HEK293 (cell line): ENCODE results near the gene DCAF8.
A peak's percentile ranks its signal among the peaks of the same experiment; 100 is the strongest.

Experiments
- FEZF1 ChIP-seq: fragments of 450-650 bp; formaldehyde crosslinking; IDR thresholded peaks from 2 replicates; pipeline ENCODE4 v1.5.1; 2016; ENCODE audit warnings: missing biosample characterization, missing genetic modification characterization
- GLI4 ChIP-seq: fragments of 450-650 bp; formaldehyde crosslinking; IDR thresholded peaks from 2 replicates; pipeline ENCODE4 v1.5.1; 2016; ENCODE audit warnings: missing biosample characterization, missing genetic modification characterization
- KLF9 ChIP-seq: fragments of 450-650 bp; formaldehyde crosslinking; IDR thresholded peaks from 2 replicates; pipeline ENCODE4 v1.5.1; 2016; ENCODE audit warnings: missing biosample characterization, missing genetic modification characterization, low read depth
- ZNF157 ChIP-seq: fragments of 450-650 bp; formaldehyde crosslinking; IDR thresholded peaks from 2 replicates; pipeline ENCODE4 v1.5.1; 2016; ENCODE audit warnings: missing biosample characterization, missing genetic modification characterization
- ZNF223 ChIP-seq: fragments of 450-650 bp; formaldehyde crosslinking; IDR thresholded peaks from 2 replicates; pipeline ENCODE4 v1.5.1; 2016; ENCODE audit warnings: missing biosample characterization, missing genetic modification characterization
- ZNF341 ChIP-seq: fragments of 450-650 bp; formaldehyde crosslinking; IDR thresholded peaks from 2 replicates; pipeline ENCODE4; 2016; ENCODE audit warnings: low read depth, missing biosample characterization, missing genetic modification characterization
- ZNF426 ChIP-seq: fragments of 450-650 bp; formaldehyde crosslinking; IDR thresholded peaks from 2 replicates; pipeline ENCODE4 v1.5.1; 2017; ENCODE audit warnings: missing biosample characterization, missing genetic modification characterization, mild to moderate bottlenecking, inconsistent platforms, moderate library complexity
- ZNF510 ChIP-seq: fragments of 450-650 bp; formaldehyde crosslinking; IDR thresholded peaks from 2 replicates; pipeline ENCODE4 v1.5.1; 2018; ENCODE audit warnings: mild to moderate bottlenecking, missing genetic modification characterization, missing biosample characterization; ENCODE audit not compliant: insufficient replicate concordance
- ZNF529 ChIP-seq: fragments of 450-650 bp; formaldehyde crosslinking; IDR thresholded peaks from 2 replicates; pipeline ENCODE4 v1.5.1; 2017; ENCODE audit warnings: missing genetic modification characterization, missing biosample characterization; ENCODE audit not compliant: insufficient replicate concordance
- ZNF561 ChIP-seq: fragments of 450-650 bp; IDR thresholded peaks from 2 replicates; pipeline ENCODE4 v1.5.1; 2018; ENCODE audit warnings: missing biosample characterization, missing genetic modification characterization, borderline replicate concordance
- ZNF585B ChIP-seq: fragments of 450-650 bp; formaldehyde crosslinking; IDR thresholded peaks from 2 replicates; pipeline ENCODE4 v1.5.1; 2016; ENCODE audit warnings: missing biosample characterization, missing genetic modification characterization
- ZNF664 ChIP-seq: fragments of 450-650 bp; formaldehyde crosslinking; IDR thresholded peaks from 2 replicates; pipeline ENCODE4 v1.5.1; 2016; ENCODE audit warnings: missing biosample characterization, missing genetic modification characterization
- TF ChIP-seq, protein P1 (sequence below): IDR thresholded peaks from 2 replicates; pipeline ENCODE4 v1.6.1; 2011; ENCODE audit warnings: mild to moderate bottlenecking, low read depth, low read length, borderline replicate concordance
- TF ChIP-seq, protein P2 (sequence below): fragments of 450-650 bp; formaldehyde crosslinking; conservative IDR thresholded peaks from 2 replicates; pipeline ENCODE4 v1.5.1; 2016; ENCODE audit warnings: low read depth, missing biosample characterization, missing genetic modification characterization
- TF ChIP-seq, protein P3 (sequence below): fragments of 450-650 bp; formaldehyde crosslinking; IDR thresholded peaks from 2 replicates; pipeline ENCODE4 v1.5.1; 2016; ENCODE audit warnings: missing biosample characterization, missing genetic modification characterization
- TF ChIP-seq, protein P4 (sequence below): fragments of 450-650 bp; formaldehyde crosslinking; IDR thresholded peaks from 2 replicates; pipeline ENCODE4 v1.5.1; 2016; ENCODE audit warnings: missing biosample characterization, missing genetic modification characterization
- TF ChIP-seq, protein P5 (sequence below): fragments of 450-650 bp; formaldehyde crosslinking; IDR thresholded peaks from 2 replicates; pipeline ENCODE4 v1.5.1; 2016; ENCODE audit warnings: missing biosample characterization, missing genetic modification characterization
- TF ChIP-seq, protein P6 (sequence below): fragments of 450-650 bp; formaldehyde crosslinking; IDR thresholded peaks from 2 replicates; pipeline ENCODE4 v1.5.1; 2017; ENCODE audit warnings: missing biosample characterization, missing genetic modification characterization
- TF ChIP-seq, protein P7 (sequence below): fragments of 450-650 bp; formaldehyde crosslinking; IDR thresholded peaks from 2 replicates; pipeline ENCODE4 v1.5.1; 2017; ENCODE audit warnings: missing biosample characterization, mild to moderate bottlenecking, missing genetic modification characterization, moderate library complexity
- TF ChIP-seq, protein P8 (sequence below): fragments of 450-650 bp; formaldehyde crosslinking; IDR thresholded peaks from 2 replicates; pipeline ENCODE4 v1.5.1; 2016; ENCODE audit warnings: missing biosample characterization, missing genetic modification characterization

Gene DCAF8

DNA sequence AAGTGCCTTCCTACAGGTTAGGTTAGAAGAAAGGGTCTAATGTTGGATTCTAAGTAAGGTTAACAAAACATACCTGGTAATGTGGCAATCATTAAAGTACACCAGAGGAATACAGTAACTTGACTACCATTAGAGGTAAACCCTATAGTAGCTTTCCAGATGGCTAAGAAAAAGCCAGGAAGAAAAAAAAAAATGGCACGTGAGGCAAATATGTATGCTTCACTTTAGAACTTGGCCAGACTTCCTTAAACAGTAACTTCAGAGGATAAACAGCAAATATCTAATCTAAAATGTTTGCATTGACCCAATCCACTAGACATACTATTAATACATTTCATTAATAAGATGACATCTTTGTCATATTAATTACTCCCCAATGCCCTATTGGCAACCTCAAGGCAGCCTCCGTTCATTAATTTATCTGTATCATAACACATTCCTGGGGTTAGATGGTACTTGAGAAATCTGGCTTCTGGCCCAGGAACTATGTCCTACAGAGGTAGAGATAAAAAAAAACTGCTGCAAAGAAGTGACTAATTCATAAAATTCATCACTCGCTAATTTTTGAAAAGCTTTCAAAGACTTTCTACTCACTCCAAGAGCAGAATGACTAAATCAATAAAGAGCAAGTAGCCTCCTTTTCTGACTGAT, 5.8 kb downstream of the DCAF8 start (continued):
- no peak for TF ChIP-seq ZNF585B (tag by site-specific recombination)
- no peak for TF ChIP-seq ZNF510 (tag by site-specific recombination)
- TF ChIP-seq, protein P1, sequence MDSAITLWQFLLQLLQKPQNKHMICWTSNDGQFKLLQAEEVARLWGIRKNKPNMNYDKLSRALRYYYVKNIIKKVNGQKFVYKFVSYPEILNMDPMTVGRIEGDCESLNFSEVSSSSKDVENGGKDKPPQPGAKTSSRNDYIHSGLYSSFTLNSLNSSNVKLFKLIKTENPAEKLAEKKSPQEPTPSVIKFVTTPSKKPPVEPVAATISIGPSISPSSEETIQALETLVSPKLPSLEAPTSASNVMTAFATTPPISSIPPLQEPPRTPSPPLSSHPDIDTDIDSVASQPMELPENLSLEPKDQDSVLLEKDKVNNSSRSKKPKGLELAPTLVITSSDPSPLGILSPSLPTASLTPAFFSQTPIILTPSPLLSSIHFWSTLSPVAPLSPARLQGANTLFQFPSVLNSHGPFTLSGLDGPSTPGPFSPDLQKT: no peak
- TF ChIP-seq ZNF341: no peak
- TF ChIP-seq, protein P2, sequence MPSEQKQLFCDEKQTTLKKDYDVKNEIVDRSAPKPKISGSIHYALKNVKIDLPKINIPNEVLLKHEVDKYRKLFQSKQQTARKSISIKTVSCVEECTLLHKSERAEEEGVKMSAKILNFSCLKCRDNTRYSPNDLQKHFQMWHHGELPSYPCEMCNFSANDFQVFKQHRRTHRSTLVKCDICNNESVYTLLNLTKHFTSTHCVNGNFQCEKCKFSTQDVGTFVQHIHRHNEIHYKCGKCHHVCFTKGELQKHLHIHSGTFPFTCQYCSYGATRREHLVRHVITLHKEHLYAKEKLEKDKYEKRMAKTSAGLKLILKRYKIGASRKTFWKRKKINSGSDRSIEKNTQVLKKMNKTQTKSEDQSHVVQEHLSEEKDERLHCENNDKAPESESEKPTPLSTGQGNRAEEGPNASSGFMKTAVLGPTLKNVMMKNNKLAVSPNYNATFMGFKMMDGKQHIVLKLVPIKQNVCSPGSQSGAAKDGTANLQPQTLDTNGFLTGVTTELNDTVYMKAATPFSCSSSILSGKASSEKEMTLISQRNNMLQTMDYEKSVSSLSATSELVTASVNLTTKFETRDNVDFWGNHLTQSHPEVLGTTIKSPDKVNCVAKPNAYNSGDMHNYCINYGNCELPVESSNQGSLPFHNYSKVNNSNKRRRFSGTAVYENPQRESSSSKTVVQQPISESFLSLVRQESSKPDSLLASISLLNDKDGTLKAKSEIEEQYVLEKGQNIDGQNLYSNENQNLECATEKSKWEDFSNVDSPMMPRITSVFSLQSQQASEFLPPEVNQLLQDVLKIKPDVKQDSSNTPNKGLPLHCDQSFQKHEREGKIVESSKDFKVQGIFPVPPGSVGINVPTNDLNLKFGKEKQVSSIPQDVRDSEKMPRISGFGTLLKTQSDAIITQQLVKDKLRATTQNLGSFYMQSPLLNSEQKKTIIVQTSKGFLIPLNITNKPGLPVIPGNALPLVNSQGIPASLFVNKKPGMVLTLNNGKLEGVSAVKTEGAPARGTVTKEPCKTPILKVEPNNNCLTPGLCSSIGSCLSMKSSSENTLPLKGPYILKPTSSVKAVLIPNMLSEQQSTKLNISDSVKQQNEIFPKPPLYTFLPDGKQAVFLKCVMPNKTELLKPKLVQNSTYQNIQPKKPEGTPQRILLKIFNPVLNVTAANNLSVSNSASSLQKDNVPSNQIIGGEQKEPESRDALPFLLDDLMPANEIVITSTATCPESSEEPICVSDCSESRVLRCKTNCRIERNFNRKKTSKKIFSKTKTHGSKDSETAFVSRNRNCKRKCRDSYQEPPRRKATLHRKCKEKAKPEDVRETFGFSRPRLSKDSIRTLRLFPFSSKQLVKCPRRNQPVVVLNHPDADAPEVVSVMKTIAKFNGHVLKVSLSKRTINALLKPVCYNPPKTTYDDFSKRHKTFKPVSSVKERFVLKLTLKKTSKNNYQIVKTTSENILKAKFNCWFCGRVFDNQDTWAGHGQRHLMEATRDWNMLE (tag by site-specific recombination): no peak
- TF ChIP-seq, protein P3, sequence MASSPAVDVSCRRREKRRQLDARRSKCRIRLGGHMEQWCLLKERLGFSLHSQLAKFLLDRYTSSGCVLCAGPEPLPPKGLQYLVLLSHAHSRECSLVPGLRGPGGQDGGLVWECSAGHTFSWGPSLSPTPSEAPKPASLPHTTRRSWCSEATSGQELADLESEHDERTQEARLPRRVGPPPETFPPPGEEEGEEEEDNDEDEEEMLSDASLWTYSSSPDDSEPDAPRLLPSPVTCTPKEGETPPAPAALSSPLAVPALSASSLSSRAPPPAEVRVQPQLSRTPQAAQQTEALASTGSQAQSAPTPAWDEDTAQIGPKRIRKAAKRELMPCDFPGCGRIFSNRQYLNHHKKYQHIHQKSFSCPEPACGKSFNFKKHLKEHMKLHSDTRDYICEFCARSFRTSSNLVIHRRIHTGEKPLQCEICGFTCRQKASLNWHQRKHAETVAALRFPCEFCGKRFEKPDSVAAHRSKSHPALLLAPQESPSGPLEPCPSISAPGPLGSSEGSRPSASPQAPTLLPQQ (tag by site-specific recombination): 0 out of 2 replicates have a peak, but pooled peaks have one; percentile 24
- TF ChIP-seq ZNF426 (tag by site-specific recombination): no peak
- 0 out of 2 replicates have a peak, but pooled peaks have one; percentile 46 for TF ChIP-seq ZNF664
- TF ChIP-seq, protein P4, sequence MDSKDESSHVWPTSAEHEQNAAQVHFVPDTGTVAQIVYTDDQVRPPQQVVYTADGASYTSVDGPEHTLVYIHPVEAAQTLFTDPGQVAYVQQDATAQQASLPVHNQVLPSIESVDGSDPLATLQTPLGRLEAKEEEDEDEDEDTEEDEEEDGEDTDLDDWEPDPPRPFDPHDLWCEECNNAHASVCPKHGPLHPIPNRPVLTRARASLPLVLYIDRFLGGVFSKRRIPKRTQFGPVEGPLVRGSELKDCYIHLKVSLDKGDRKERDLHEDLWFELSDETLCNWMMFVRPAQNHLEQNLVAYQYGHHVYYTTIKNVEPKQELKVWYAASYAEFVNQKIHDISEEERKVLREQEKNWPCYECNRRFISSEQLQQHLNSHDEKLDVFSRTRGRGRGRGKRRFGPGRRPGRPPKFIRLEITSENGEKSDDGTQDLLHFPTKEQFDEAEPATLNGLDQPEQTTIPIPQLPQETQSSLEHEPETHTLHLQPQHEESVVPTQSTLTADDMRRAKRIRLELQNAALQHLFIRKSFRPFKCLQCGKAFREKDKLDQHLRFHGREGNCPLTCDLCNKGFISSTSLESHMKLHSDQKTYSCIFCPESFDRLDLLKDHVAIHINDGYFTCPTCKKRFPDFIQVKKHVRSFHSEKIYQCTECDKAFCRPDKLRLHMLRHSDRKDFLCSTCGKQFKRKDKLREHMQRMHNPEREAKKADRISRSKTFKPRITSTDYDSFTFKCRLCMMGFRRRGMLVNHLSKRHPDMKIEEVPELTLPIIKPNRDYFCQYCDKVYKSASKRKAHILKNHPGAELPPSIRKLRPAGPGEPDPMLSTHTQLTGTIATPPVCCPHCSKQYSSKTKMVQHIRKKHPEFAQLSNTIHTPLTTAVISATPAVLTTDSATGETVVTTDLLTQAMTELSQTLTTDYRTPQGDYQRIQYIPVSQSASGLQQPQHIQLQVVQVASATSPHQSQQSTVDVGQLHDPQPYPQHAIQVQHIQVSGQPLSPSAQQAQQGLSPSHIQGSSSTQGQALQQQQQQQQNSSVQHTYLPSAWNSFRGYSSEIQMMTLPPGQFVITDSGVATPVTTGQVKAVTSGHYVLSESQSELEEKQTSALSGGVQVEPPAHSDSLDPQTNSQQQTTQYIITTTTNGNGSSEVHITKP: no peak
- TF ChIP-seq, protein P5, sequence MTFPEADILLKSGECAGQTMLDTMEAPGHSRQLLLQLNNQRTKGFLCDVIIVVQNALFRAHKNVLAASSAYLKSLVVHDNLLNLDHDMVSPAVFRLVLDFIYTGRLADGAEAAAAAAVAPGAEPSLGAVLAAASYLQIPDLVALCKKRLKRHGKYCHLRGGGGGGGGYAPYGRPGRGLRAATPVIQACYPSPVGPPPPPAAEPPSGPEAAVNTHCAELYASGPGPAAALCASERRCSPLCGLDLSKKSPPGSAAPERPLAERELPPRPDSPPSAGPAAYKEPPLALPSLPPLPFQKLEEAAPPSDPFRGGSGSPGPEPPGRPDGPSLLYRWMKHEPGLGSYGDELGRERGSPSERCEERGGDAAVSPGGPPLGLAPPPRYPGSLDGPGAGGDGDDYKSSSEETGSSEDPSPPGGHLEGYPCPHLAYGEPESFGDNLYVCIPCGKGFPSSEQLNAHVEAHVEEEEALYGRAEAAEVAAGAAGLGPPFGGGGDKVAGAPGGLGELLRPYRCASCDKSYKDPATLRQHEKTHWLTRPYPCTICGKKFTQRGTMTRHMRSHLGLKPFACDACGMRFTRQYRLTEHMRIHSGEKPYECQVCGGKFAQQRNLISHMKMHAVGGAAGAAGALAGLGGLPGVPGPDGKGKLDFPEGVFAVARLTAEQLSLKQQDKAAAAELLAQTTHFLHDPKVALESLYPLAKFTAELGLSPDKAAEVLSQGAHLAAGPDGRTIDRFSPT: peak; percentile 61
- no peak for TF ChIP-seq ZNF529 (tag by site-specific recombination)
- no peak for TF ChIP-seq ZNF157 (tag by site-specific recombination)
- TF ChIP-seq ZNF223 (tag by site-specific recombination): no peak
- TF ChIP-seq KLF9 (tag by site-specific recombination): no peak
- TF ChIP-seq ZNF561 (tag by site-specific recombination): no peak
- TF ChIP-seq FEZF1 (tag by site-specific recombination): peak; percentile 17; the same call in 1 of the 2 replicates
- TF ChIP-seq, protein P6, sequence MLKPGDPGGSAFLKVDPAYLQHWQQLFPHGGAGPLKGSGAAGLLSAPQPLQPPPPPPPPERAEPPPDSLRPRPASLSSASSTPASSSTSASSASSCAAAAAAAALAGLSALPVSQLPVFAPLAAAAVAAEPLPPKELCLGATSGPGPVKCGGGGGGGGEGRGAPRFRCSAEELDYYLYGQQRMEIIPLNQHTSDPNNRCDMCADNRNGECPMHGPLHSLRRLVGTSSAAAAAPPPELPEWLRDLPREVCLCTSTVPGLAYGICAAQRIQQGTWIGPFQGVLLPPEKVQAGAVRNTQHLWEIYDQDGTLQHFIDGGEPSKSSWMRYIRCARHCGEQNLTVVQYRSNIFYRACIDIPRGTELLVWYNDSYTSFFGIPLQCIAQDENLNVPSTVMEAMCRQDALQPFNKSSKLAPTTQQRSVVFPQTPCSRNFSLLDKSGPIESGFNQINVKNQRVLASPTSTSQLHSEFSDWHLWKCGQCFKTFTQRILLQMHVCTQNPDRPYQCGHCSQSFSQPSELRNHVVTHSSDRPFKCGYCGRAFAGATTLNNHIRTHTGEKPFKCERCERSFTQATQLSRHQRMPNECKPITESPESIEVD (tag by site-specific recombination): peak; percentile 95
- no peak for TF ChIP-seq GLI4 (tag by site-specific recombination)
- TF ChIP-seq, protein P7, sequence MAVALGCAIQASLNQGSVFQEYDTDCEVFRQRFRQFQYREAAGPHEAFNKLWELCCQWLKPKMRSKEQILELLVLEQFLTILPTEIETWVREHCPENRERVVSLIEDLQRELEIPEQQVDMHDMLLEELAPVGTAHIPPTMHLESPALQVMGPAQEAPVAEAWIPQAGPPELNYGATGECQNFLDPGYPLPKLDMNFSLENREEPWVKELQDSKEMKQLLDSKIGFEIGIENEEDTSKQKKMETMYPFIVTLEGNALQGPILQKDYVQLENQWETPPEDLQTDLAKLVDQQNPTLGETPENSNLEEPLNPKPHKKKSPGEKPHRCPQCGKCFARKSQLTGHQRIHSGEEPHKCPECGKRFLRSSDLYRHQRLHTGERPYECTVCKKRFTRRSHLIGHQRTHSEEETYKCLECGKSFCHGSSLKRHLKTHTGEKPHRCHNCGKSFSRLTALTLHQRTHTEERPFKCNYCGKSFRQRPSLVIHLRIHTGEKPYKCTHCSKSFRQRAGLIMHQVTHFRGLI (tag by site-specific recombination): no peak
- TF ChIP-seq, protein P8, sequence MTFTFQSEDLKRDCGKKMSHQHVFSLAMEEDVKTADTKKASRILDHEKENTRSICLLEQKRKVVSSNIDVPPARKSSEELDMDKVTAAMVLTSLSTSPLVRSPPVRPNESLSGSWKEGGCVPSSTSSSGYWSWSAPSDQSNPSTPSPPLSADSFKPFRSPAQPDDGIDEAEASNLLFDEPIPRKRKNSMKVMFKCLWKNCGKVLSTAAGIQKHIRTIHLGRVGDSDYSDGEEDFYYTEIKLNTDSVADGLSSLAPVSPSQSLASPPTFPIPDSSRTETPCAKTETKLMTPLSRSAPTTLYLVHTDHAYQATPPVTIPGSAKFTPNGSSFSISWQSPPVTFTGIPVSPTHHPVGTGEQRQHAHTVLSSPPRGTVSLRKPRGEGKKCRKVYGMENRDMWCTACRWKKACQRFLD: no peak
